GM21786 (cell line): ENCODE data around the gene TIAM2.

ENCODE experiments used
- ATAC-seq: cut with Tn5 transposase; IDR thresholded peaks from one replicate; pipeline ENCODE4 v1.9.1; 2021; ENCODE audit not compliant: unreplicated experiment

Gene TIAM2

GRCh38 chr6:155055729-155056128 lies 60.6 kb downstream of the TIAM2 start:
- ATAC-seq: no peak

GRCh38 chr6:155056756-155057155 lies 61.6 kb downstream of the TIAM2 start:
- no peak for ATAC-seq

DNA sequence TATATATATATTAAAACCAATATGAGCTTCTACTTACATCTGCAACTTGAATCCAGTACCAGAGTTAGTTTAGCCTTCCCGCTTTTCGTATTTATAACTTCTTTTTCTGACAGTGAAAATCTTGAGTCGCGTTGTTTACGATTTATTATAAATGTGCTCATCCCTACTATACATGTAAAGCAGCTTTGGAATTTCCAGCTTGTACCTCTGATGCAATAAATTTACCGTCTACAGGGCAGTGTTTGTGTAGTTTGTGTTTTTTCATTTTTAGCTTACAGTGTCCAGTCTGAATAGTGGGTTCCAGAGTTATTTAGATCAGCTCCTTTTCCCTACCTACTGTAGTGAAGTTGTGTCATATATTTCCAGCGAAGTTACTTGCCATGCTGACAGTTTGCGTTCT lies 66.3 kb downstream of the TIAM2 start:
- ATAC-seq: no peak

DNA sequence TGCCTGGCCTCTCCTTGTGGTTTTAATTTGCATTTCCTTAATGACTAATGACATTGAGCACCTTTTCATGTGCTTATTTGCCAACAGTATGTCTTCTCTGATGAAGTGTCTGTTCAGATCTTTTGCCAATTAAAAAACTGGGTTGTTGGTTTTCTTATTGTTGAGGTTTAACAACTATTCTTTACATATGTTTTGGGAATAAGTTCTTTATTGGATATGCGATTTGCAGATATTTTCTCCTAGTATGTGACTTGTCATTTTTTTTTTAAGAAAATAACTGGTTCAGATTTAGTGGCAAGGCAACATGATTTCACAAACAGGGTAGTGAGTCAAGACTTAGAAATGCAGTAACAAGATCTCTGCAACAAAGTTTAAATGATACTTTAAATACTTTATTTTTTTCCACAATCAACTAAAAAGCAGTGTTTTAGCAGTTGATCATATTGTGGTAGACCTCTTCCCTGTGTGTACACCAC lies 67.8 kb downstream of the TIAM2 start:
- no peak for ATAC-seq

- ATAC-seq: no peak
Measured at GRCh38 chr6:155064303-155064702, 69.2 kb downstream of the TIAM2 start.

- ATAC-seq: no peak
Measured at GRCh38 chr6:155066361-155066760, 71.2 kb downstream of the TIAM2 start.

DNA sequence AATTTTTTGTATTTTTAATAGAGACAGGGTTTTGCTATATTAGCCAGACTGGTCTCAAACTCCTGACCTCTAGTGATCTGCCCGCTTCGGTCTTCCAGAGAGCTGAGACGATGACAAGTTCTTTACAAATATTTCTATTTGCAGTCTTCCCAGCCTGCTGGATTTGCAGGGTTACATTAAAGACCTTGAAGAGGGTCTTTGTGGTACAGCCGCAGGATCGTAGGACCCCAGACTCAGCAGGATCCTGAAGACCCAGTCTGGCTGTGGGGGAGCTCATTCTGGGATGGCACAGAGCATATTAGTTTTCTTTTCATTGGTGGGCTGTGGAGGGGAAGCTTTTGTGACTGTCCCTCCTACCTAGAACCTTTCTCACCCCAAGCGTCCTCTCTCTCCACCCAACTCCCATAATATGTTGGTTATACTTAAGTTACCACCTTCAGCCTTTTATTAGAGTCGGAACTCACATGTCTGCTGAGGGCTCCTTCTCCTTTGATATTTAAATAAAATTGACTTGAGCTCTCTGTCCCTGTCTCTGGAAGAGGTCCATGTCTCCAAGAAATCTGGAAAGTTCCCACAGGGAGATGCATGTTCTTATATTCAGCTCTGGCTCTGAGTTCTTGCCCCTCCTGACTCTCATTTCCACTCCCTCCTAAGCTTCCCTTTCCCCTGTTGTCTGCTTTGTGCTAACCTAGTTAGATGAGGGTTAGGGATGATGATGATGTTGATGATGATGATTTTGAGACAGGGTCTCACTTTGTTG lies 72.0 kb downstream of the TIAM2 start:
- no peak for ATAC-seq

GRCh38 chr6:155067956-155068615 lies 73.0 kb downstream of the TIAM2 start:
- no peak for ATAC-seq

DNA sequence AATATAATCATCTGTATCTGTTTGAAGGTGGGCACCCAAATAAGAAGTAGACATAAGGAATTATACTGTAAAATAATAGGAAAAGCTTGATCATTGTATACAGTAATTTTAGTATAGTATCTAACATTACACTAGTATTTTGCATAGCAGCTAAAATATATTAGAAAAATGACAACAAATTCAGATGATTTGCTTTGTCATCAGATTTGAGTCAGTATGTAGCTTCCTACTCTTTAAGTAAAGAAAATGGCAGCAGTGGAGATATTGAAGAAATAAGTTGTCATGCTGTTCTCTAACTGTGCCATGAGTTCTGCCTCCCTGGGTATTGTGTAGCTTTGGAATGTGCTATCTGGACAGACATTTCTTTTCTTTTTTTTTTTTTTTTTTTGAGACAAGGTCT lies 74.4 kb downstream of the TIAM2 start:
- ATAC-seq: no peak

DNA sequence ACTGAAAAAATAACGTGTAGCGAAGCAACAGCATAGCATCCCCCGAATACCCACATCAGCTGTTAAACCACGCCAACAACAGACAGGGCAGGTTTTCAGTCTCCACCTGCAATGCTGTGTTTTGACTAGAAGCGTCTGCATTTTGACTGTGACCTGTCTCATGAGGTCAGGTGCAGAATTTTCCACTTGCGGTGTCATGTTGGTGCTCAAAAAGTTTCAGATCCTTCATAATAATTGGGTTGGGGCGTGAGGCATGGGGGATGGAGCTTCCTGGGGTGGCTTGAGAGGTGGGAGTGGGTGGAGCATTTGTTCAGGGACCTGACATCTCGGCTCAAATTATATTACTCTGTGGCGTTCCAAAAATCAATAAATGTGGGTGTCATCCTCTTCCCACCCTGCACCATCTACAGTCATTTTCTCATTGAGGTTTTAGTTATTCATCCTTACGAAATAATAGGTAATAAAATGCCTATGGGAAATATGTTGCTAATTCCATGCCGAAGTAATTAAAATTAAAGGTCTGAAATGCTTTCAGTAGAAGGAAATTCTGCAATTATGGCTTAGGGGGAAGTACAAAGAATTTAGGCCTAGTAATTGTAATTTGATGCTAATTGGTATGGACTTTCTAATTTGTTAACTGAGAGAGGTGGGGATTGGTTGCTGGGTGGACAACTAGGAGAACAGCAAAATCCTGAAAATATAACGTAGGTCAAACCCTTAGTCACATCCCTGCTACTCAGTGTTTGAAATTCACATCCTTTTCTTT lies 81.0 kb downstream of the TIAM2 start:
- ATAC-seq: no peak

DNA sequence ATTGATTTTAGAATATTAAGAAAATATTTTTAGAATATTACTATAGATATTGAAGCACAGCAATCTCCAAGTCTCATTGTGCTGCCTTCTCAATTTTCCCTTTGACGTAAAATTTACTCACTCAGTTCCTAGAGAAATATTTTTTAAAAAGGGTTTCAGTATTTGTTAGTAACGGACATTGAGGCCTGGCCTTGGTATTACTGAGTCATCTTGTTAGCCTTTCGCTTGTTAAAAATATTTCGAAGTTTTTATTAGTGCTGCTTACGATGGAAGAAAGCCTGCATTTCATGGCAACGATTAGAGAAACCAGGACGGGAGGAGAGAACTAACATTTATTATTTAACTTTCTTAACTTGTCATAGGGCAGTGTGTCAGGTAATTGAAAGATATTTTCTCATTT lies 82.2 kb downstream of the TIAM2 start:
- no peak for ATAC-seq

DNA sequence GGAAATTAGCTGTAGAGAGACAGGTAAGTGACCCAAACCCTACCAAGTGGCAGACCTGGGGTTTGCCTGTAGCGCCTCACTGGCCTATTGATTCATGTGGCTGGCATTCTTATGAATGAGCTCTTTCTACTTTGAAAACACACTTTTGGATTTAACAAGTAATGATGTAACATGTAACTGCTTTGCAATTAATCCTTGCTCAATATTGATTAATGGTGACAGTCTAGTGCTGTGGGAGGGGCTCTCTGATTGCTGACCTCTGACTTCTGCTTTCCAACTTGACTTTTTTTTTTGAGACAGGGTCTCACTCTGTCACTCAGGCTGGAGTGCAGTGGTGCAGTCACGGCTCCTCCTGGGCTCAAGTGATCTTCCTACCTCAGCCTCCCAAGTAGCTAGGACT lies 82.7 kb downstream of the TIAM2 start:
- no peak for ATAC-seq

DNA sequence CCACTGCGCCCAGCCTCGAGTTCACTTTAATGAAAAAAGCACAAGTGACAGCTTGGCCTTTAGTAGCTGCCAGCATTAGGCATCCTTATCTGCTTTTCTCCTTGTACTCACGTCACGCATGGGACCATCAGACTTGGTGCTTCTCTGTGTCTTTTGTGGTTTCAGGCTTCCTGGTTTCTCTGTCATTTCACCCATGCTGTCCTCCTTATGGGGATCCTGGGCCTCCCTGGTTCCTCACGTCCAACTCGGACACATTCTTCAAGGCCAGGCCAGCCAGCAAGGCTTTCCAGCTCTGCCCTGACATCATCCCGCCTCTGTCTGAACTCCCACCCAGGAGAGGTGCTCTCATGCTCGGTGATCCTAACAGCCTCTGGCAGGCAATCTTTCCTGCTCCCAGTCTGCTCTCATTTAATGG lies 83.2 kb downstream of the TIAM2 start:
- no peak for ATAC-seq

DNA sequence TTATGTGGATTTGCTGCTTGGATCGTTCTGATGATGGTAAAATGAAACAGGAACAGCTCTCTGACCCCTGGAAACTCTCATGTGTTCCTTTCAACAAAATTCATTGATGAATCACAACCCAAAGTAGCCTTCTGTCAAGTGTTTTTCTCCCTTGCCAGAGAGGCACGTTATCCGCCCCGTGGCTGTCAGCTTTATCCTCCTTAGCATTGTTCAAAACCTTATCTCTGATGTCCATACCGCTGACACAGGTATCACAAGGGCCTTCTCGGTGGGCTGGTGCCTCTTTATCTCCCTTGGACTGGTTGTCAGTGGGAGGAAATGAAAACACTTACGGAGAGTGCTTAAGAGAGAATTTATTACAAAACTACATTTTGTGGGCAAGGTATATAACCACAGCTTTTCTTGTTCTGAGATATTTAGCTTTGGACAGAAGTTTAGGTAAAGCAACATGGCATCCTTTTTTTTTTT lies 84.9 kb downstream of the TIAM2 start:
- ATAC-seq: no peak

DNA sequence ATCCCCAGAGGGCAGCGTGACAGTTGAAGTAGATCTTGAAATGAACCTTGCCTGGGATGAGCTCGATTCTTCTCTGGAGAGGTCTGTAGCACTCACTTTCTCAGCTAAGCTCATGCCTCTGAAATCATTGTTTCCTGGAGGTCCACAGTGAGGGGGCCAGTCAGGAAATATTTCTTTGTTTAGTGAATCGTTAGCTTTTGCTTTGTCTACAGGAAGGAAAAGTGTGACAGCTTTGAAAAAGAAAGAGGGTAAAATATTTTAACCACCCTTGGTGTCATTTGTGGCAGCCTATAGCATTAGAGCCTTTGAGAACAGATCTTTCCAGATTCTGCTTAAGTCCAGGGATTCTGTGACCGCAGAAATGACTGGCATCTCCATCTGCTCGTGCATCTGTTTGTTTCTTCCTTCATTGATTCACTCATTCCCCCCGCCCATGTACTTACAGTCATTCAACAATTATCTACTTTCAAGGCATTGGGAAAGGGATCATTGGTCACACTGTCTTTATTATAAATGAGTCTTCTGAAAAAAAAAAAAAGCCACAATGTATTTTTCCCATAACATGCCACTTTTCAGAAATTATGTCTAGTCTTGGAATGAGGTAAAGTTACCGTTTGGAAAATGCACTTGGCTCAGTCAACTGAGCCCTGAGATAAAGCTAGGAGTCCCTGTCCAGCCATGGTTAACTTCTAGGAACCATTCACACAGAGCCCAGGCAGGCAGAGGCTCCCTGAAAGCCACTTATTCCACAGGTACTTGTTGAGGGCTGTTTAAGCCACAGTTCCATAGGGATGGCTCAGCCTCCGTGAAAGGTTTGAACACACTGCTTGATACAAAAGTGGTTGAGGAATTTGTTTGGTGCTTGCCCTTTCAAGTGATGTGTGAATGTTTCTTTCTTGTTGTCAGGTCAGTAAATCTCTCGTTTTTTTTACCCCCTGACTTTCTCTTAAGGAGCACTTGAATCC lies 86.0 kb downstream of the TIAM2 start:
- no peak for ATAC-seq

- ATAC-seq: no peak
Measured at GRCh38 chr6:155084431-155085123, 89.5 kb downstream of the TIAM2 start.

GRCh38 chr6:155085582-155086257 lies 90.6 kb downstream of the TIAM2 start:
- no peak for ATAC-seq

- ATAC-seq: peak; percentile 56
Measured at GRCh38 chr6:155088856-155089255, 93.7 kb downstream of the TIAM2 start.

- no peak for ATAC-seq
Measured at GRCh38 chr6:155089746-155090145, 94.6 kb downstream of the TIAM2 start.
